ENCODE results near the gene SNED1.

SNED1 gene

DNA sequence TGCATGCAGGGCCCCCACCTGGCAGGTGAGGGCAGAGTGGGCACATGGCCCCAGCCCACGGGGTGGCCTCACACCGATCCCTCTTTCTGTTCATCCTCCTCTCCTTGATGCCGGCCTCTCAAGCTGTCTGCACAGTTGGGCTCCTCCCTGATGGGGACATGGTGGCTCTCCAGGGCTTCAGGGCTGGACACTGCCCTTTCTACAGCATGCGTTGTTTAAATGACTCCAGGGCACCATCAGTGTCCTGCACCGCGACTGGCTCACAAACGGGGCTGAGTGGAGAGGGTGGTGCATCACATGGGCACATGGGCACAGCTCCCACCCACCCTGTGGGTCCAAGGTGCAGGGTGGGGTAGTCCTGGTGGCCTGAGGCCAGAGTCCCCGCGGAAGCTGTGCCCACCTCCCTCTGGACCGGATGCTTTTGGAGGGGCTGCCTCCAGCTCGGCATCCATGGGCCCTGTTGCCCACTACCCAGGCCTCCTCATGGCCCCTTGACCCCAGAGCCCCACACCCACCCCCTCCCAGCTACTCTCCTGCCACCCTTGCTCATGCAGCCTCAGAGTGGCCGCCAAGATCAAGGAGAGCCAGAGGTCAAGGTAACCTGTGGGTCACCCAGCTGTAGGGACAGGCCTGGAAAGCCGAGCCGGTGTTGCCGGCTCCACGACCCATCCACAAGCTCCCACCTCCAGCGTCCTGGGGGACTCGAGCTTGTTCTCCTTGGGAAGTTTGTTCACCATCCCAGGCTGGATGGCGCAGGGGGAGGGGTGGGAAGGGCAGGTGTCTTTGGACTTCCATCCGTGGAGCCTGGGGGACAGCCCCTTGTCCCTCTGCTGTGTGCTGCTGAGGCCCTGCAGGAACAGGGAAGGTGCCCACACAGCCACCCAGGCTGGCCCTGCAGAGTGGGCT, 12.3 kb upstream of the SNED1 start:
- Histone ChIP-seq H2AFZ (ENCODE audit: low read depth, low read length) (no peak overlapping the region), H3K4me1 (ENCODE audit: insufficient read depth, low read length) (no peaks in the 10 kb centered on the region), H3K9me3 (ENCODE audit: insufficient read depth, low read length, severe bottlenecking) (no peaks in the 10 kb centered on the region), H3K36me3 (ENCODE audit: insufficient read depth, low read length) (no peaks in the 10 kb centered on the region), H3K27me3 (ENCODE audit: insufficient read depth, low read length, poor library complexity) (no peaks in the 10 kb centered on the region), H3K27ac (ENCODE audit: low read length) (no peak overlapping the region), H3K4me2 (ENCODE audit: insufficient read depth, low read length) (no peak overlapping the region), H3K79me2 (ENCODE audit: insufficient read depth, low read length) (no peaks in the 10 kb centered on the region), H4K20me1 (ENCODE audit: insufficient read depth, low read length) (peaks cover 4% of the 10 kb centered on the region), H3K9ac (ENCODE audit: low read depth, low read length) (no peak overlapping the region), H3K4me3 (ENCODE audit: low read depth in 1 of 2, low read length in 2 of 2) (no peak overlapping the region)
- TF ChIP-seq, protein P1, sequence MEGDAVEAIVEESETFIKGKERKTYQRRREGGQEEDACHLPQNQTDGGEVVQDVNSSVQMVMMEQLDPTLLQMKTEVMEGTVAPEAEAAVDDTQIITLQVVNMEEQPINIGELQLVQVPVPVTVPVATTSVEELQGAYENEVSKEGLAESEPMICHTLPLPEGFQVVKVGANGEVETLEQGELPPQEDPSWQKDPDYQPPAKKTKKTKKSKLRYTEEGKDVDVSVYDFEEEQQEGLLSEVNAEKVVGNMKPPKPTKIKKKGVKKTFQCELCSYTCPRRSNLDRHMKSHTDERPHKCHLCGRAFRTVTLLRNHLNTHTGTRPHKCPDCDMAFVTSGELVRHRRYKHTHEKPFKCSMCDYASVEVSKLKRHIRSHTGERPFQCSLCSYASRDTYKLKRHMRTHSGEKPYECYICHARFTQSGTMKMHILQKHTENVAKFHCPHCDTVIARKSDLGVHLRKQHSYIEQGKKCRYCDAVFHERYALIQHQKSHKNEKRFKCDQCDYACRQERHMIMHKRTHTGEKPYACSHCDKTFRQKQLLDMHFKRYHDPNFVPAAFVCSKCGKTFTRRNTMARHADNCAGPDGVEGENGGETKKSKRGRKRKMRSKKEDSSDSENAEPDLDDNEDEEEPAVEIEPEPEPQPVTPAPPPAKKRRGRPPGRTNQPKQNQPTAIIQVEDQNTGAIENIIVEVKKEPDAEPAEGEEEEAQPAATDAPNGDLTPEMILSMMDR (IDR thresholded peaks at IDR 0.05; ENCODE audit: borderline replicate concordance, extremely low read depth, low read length, poor library complexity, severe bottlenecking), result no peak
- no peak for TF ChIP-seq EZH2 (IDR thresholded peaks at IDR 0.05; ENCODE audit: borderline replicate concordance, low read depth, low read length, severe bottlenecking)
- DNase-seq (no peak), ATAC-seq (ENCODE audit: insufficient read depth, low read depth) (no peak)

DNA sequence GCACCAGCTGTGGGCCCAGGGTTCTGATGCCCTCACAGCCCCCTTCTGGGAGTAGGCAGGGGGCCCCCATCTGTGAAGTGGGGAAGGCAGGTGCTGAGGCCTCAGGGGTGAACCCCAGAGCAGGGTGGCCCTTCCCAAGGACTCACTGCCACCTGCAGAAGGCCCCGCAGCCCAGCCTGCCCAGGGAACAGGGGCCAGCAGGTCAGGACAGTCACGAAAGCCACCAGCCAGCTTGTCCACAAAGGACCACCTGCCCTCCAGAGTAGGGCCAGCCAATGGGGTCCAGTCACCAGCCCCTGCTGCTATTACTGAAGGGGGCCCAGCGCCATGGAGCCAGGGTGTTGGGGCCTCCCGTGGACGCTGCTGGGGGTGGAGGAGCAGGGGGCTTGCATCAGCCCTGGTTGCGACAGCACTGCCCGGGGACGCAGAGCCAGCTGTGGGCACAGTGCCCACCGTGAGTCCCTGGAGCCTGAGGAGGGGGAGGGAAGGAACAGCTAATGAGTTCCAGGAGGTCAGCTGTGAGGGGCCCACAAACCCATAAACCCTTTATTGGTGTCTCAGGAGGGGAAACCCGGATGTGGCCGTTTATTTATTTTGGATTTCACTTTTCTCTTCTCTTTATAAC, 11.5 kb upstream of the SNED1 start:
- no peak overlapping the region for H2AFZ ChIP-seq (ENCODE audit: low read depth, low read length)
- no peaks in the 10 kb centered on the region for H3K79me2 ChIP-seq (ENCODE audit: insufficient read depth, low read length)
- H3K9ac ChIP-seq (ENCODE audit: low read depth, low read length), result no peak overlapping the region
- H3K4me3 ChIP-seq (ENCODE audit: low read depth in 1 of 2, low read length in 2 of 2), result no peak overlapping the region
- peaks cover 4% of the 10 kb centered on the region for H4K20me1 ChIP-seq (ENCODE audit: insufficient read depth, low read length)
- ATAC-seq (ENCODE audit: insufficient read depth, low read depth) (no peak), DNase-seq (no peak)
- H3K4me1 ChIP-seq (ENCODE audit: insufficient read depth, low read length), result no peaks in the 10 kb centered on the region
- no peaks in the 10 kb centered on the region for H3K9me3 ChIP-seq (ENCODE audit: insufficient read depth, low read length, severe bottlenecking)
- no peak overlapping the region for H3K4me2 ChIP-seq (ENCODE audit: insufficient read depth, low read length)
- H3K36me3 ChIP-seq (ENCODE audit: insufficient read depth, low read length), result no peaks in the 10 kb centered on the region
- TF ChIP-seq, protein P1 (IDR thresholded peaks at IDR 0.05; ENCODE audit: borderline replicate concordance, extremely low read depth, low read length, poor library complexity, severe bottlenecking), result no peak
- TF ChIP-seq EZH2 (IDR thresholded peaks at IDR 0.05; ENCODE audit: borderline replicate concordance, low read depth, low read length, severe bottlenecking), result no peak
- H3K27ac ChIP-seq (ENCODE audit: low read length), result no peak overlapping the region
- H3K27me3 ChIP-seq (ENCODE audit: insufficient read depth, low read length, poor library complexity), result no peaks in the 10 kb centered on the region

DNA sequence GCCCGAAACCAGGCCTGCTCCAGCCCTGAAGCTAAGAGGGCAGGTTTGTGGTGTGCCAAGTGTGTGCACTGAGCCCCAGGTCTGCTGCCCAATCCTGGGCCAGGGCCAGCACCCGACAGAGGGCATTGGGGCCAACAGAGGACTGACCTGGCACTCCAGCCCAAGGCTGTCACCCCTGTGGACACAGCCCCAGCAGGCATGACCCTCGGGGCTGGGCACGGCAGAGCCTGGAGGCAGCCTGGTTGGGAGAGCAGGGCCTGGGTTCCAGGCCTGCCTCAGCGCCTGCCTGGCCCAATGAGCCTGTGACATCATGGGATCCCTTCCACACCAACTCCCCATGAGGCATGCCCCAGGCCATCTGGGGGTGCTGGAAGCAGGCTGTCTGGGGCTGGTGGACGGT, 10.8 kb upstream of the SNED1 start:
- H3K79me2 ChIP-seq (ENCODE audit: insufficient read depth, low read length), result no peaks in the 10 kb centered on the region
- TF ChIP-seq, protein P1 (IDR thresholded peaks at IDR 0.05; ENCODE audit: borderline replicate concordance, extremely low read depth, low read length, poor library complexity, severe bottlenecking), result no peak
- no peak for TF ChIP-seq EZH2 (IDR thresholded peaks at IDR 0.05; ENCODE audit: borderline replicate concordance, low read depth, low read length, severe bottlenecking)
- H3K4me1 ChIP-seq (ENCODE audit: insufficient read depth, low read length), result no peaks in the 10 kb centered on the region
- H3K9ac ChIP-seq (ENCODE audit: low read depth, low read length), result no peak overlapping the region
- H3K9me3 ChIP-seq (ENCODE audit: insufficient read depth, low read length, severe bottlenecking), result no peaks in the 10 kb centered on the region
- H4K20me1 ChIP-seq (ENCODE audit: insufficient read depth, low read length), result peaks cover 4% of the 10 kb centered on the region
- H3K4me2 ChIP-seq (ENCODE audit: insufficient read depth, low read length), result no peak overlapping the region
- no peak overlapping the region for H3K4me3 ChIP-seq (ENCODE audit: low read depth in 1 of 2, low read length in 2 of 2)
- H3K27me3 ChIP-seq (ENCODE audit: insufficient read depth, low read length, poor library complexity), result no peaks in the 10 kb centered on the region
- DNase-seq, result no peak
- H3K36me3 ChIP-seq (ENCODE audit: insufficient read depth, low read length), result no peaks in the 10 kb centered on the region
- H3K27ac ChIP-seq (ENCODE audit: low read length), result no peak overlapping the region
- no peak for ATAC-seq (ENCODE audit: insufficient read depth, low read depth)
- no peak overlapping the region for H2AFZ ChIP-seq (ENCODE audit: low read depth, low read length)
